ENCODE results near the gene SORCS2. TPM values are rescaled to one million over a fixed set of nuclear protein-coding genes. Genes with fewer than 3 reads are reported as not detected.

The SORCS2 gene
- total and polyA plus RNA-seq, 2 of the 4 experiments (the other 2 are of a cell fraction) = 0.36 to 0.62 TPM

GRCh38 chr4:7717161-7717560, 524.8 kb downstream of the SORCS2 start:
- no peak overlapping the region for H3K27ac ChIP-seq (ENCODE audit: insufficient read depth, low read length)
- H4K91ac ChIP-seq (ENCODE audit: insufficient read depth, low read depth, low read length) = no peak overlapping the region
- H2BK5ac ChIP-seq (ENCODE audit: low read depth, low read length, poor library complexity, severe bottlenecking) = no peak overlapping the region
- H3K27me3 ChIP-seq (ENCODE audit: control insufficient read depth, insufficient read depth, low read length) = peaks cover 37% of the 10 kb centered on the region
- intact Hi-C loops (cut with micrococcal nuclease) = no loop called here
- H3K4me3 ChIP-seq (ENCODE audit: insufficient read depth, low read depth, low read length) = no peak overlapping the region
- no TSS peak for BruUV-seq (replicated peaks)
- no peaks in the 10 kb centered on the region for H3K79me1 ChIP-seq (ENCODE audit: low read depth in 1 of 2, low read length in 2 of 2)
- H3K23ac ChIP-seq (ENCODE audit: low read depth, low read length) = no peak overlapping the region
- H4K20me1 ChIP-seq (ENCODE audit: insufficient read depth, low read length) = no peaks in the 10 kb centered on the region
- H2AK9ac ChIP-seq (replicated peaks; ENCODE audit: low read depth, low read length, poor library complexity) = no peak overlapping the region
- no peak overlapping the region for H3K4me2 ChIP-seq (ENCODE audit: low read depth, low read length)
- no peak overlapping the region for H2AK5ac ChIP-seq (ENCODE audit: low read depth, low read length)
- H3K14ac ChIP-seq (replicated peaks; ENCODE audit: low read depth, low read length) = no peak overlapping the region
- H2BK20ac ChIP-seq (ENCODE audit: low read depth, low read length) = no peak overlapping the region
- H3K56ac ChIP-seq (ENCODE audit: extremely low read depth, insufficient read depth, low read length) = no peak overlapping the region
- CTCF ChIA-PET = no interaction called here
- H3K9me1 ChIP-seq (ENCODE audit: insufficient read depth, low read length) = no peaks in the 10 kb centered on the region
- no peak for ATAC-seq (ENCODE audit: low read depth)
- H2BK120ac ChIP-seq (ENCODE audit: low read depth, low read length) = no peak overlapping the region
- peaks cover 5% of the 10 kb centered on the region for H3K9me3 ChIP-seq (ENCODE audit: control insufficient read depth, insufficient read depth, low read length)
- dilution Hi-C loops (cut with HindIII; ENCODE audit: low sequenced_read_pairs, unreplicated experiment) = no loop called here
- in situ Hi-C loops (cut with MboI; ENCODE audit: low sequenced_read_pairs) = no loop called here
- H4K8ac ChIP-seq (ENCODE audit: low read depth in 2 of 2, low read length in 2 of 2) = no peak overlapping the region
- H2AFZ ChIP-seq (replicated peaks; ENCODE audit: low read length, poor library complexity) = no peak overlapping the region
- no peak overlapping the region for H3K18ac ChIP-seq (ENCODE audit: low read depth, low read length)
- H3K36me3 ChIP-seq (ENCODE audit: control insufficient read depth, insufficient read depth, low read length) = no peaks in the 10 kb centered on the region
- DNase-seq = no peak
- POLR2A ChIA-PET (ENCODE audit: unreplicated experiment) = no interaction called here
- no peaks in the 10 kb centered on the region for H3K4me1 ChIP-seq (ENCODE audit: control insufficient read depth, insufficient read depth, low read length)
- WGBS, 2 experiments (ENCODE audit: extremely low coverage in 2 of 2, insufficient read length in 1 of 2) = 81% methylated on average over 5 of the region's 11 CpGs; no CpG with 5 or more reads in 1 of the 2 experiments
- H4K5ac ChIP-seq (ENCODE audit: low read depth, low read length) = no peak overlapping the region
- H3K9ac ChIP-seq (ENCODE audit: low read depth, low read length) = no peak overlapping the region
- H2BK15ac ChIP-seq (ENCODE audit: low read depth, low read length) = no peak overlapping the region
- TF ChIP-seq MAFK (IDR thresholded peaks at IDR 0.05; ENCODE audit: low read depth, low read length) = no peak
- TF ChIP-seq CTCF (conservative IDR thresholded peaks at IDR 0.05; ENCODE audit: low read depth, low read length) = no peak
- no peak for TF ChIP-seq MXI1 (IDR thresholded peaks at IDR 0.05; ENCODE audit: borderline replicate concordance, low read depth, low read length)
- TF ChIP-seq SMC3 (IDR thresholded peaks at IDR 0.05; ENCODE audit: low read depth, low read length) = no peak
- no peak for TF ChIP-seq USF2 (IDR thresholded peaks at IDR 0.05; ENCODE audit: low read depth, low read length)
- TF ChIP-seq MAZ (IDR thresholded peaks at IDR 0.05; ENCODE audit: borderline replicate concordance, low read depth, low read length) = no peak
- no peak for TF ChIP-seq CEBPB (IDR thresholded peaks at IDR 0.05; ENCODE audit: low read depth, low read length)
- no peak for TF ChIP-seq NFE2L2 (IDR thresholded peaks at IDR 0.05; ENCODE audit: low read depth, low read length)
- H3K4ac ChIP-seq (ENCODE audit: low read depth, low read length) = no peak overlapping the region
